K562 (cell line): Measurements from ENCODE around the gene HOXC11. TPM values are rescaled to one million over a fixed set of nuclear protein-coding genes. Genes with fewer than 3 reads are reported as not detected.

Source experiments
- ATAC-seq: fragments of 200-7000 bp; cut with Tn5 transposase; 3 replicates; pipeline ENCODE4 v1.9.1; 2020; ENCODE audit warnings: moderate library complexity
- BruUV-seq: library from RNA; stranded (reverse); fragments of 400-500 nt; replicated peaks from 2 replicates; lab custom pipeline; 2021; lab: Mats Ljungman, UMichigan
- CTCF ChIA-PET: fragments of 300-600 bp; formaldehyde crosslinking; extraction: SDS; loops from one replicate; lab custom pipeline; 2021; ENCODE audit warnings: low intra/inter-chr PET ratio; lab: Yijun Ruan, JAX
- POLR2A ChIA-PET: fragments of 300-600, 350-650 bp; sonication (Branson Sonifier 250); formaldehyde crosslinking; extraction: SDS; loops from one replicate; lab custom pipeline; 2021; ENCODE audit warnings: antibody characterized with exemption, inconsistent platforms; lab: Yijun Ruan, JAX
- DNase-seq, 4 experiments: peaks; one replicate each; pipeline versions ENCODE4 v3.0.0 to v3.0.0-alpha.2; 2011 to 2018; ENCODE audit warnings: low spot score in 3 of 4, mixed read lengths in 3 of 4; ENCODE audit errors: extremely low read depth in 1 of 4
- FAIRE-seq: peaks from 2 replicates; lab custom pipeline; 2011; peaks lifted over from hg19 to GRCh38; lab: Jason Lieb, UNC
- H2AFZ ChIP-seq: 2 replicates; pipeline ENCODE4 v1.6.0; 2011; ENCODE audit warnings: low read depth, low read length, control low read depth, inconsistent platforms
- H3K27ac ChIP-seq: fragments of 200-600 bp; 3 replicates; pipeline ENCODE4 v1.8.0; 2011; ENCODE audit warnings: low read depth, mild to moderate bottlenecking, control low read depth, inconsistent platforms, low read length, moderate library complexity, mixed read lengths; ENCODE audit errors: extremely low read depth
- H3K27me3 ChIP-seq, 2 experiments: fragments of 300-600 bp in 1 of 2; 2 replicates in 1 of 2; 3 replicates in 1 of 2; pipeline versions ENCODE4 v1.6.0 to v1.8.0; 2011; ENCODE audit warnings: inconsistent platforms in 2 of 2, low read length in 2 of 2, mild to moderate bottlenecking in 1 of 2, mixed read lengths in 1 of 2, moderate library complexity in 1 of 2; ENCODE audit not compliant: control insufficient read depth in 2 of 2, insufficient read depth in 2 of 2
- H3K36me3 ChIP-seq: fragments of 300-600 bp; 3 replicates; pipeline ENCODE4 v1.8.0; 2011; ENCODE audit warnings: mild to moderate bottlenecking, low read length, inconsistent platforms; ENCODE audit not compliant: control insufficient read depth, insufficient read depth
- H3K4me1 ChIP-seq, 2 experiments: fragments of 200-600 bp in 1 of 2; replicated peaks in 1 of 2; 2 replicates in 1 of 2; 3 replicates in 1 of 2; pipeline versions ENCODE4 v1.5.1 to v1.8.0; 2011; ENCODE audit warnings: inconsistent platforms in 2 of 2, low read length in 2 of 2, mild to moderate bottlenecking in 1 of 2, mixed read lengths in 1 of 2, moderate library complexity in 1 of 2; ENCODE audit not compliant: control insufficient read depth in 2 of 2, insufficient read depth in 2 of 2
- H3K4me2 ChIP-seq: 2 replicates; pipeline ENCODE4 v1.6.1; 2011; ENCODE audit warnings: low read length, control low read depth, inconsistent platforms, mixed read lengths; ENCODE audit not compliant: insufficient read depth
- H3K4me3 ChIP-seq: fragments of 200-600 bp; sonication (generic), shearing (Covaris generic); 2 replicates; pipeline ENCODE4 v1.5.1; 2016; ENCODE audit warnings: control low read depth, inconsistent platforms
- H3K79me2 ChIP-seq: fragments of 200-600 bp; 3 replicates; pipeline ENCODE4 v1.8.0; 2011; ENCODE audit warnings: low read length, inconsistent platforms; ENCODE audit not compliant: control insufficient read depth, insufficient read depth
- H3K9ac ChIP-seq, 2 experiments: 2 replicates each; pipeline versions ENCODE4 v1.6.0 to v1.6.1; 2011; ENCODE audit warnings: low read depth in 2 of 2, low read length in 2 of 2, control low read depth in 1 of 2, inconsistent platforms in 1 of 2, mild to moderate bottlenecking in 1 of 2, mixed read lengths in 1 of 2; ENCODE audit not compliant: insufficient read depth in 1 of 2
- H3K9me1 ChIP-seq: one replicate; pipeline ENCODE4 v1.6.0; 2011; ENCODE audit warnings: inconsistent platforms, mild to moderate bottlenecking, low read length, moderate library complexity; ENCODE audit not compliant: control insufficient read depth, insufficient read depth
- H3K9me3 ChIP-seq: replicated peaks from 2 replicates; pipeline ENCODE4 v1.5.1; 2011; ENCODE audit warnings: low read depth, low read length, inconsistent platforms; ENCODE audit not compliant: control insufficient read depth, insufficient read depth
- H4K20me1 ChIP-seq: replicated peaks from 2 replicates; pipeline ENCODE4 v1.6.1; 2011; ENCODE audit warnings: low read length, inconsistent platforms, mixed read lengths; ENCODE audit not compliant: control insufficient read depth, insufficient read depth
- AFF1 ChIP-seq, 2 experiments: fragments of 450-650 bp; IDR thresholded peaks; 2 replicates each; pipeline ENCODE4 v1.6.1; 2018; ENCODE audit warnings: mild to moderate bottlenecking in 2 of 2, low read depth in 1 of 2; ENCODE audit not compliant: partially characterized antibody in 2 of 2
- HMG20B ChIP-seq: fragments of 250-450 bp; sonication (Bioruptor Pico); IDR thresholded peaks from 2 replicates; pipeline ENCODE4 v1.5.0; 2021; ENCODE audit warnings: mild to moderate bottlenecking
- MAFF ChIP-seq: IDR thresholded peaks from 2 replicates; pipeline ENCODE4 v1.6.1; 2012; ENCODE audit warnings: low read length, improper control_type of control experiment
- NFIX ChIP-seq: fragments of 250-450 bp; sonication (Bioruptor Pico); IDR thresholded peaks from 2 replicates; pipeline ENCODE4 v1.4.0; 2020; ENCODE audit warnings: low read depth, mild to moderate bottlenecking, moderate library complexity
- ZBTB34 ChIP-seq: fragments of 250-450 bp; sonication (Bioruptor Pico); IDR thresholded peaks from 2 replicates; pipeline ENCODE4 v1.8.0; 2021; ENCODE audit warnings: mild to moderate bottlenecking, moderate library complexity
- ZNF407 ChIP-seq: fragments of 450-650 bp; IDR thresholded peaks from 2 replicates; pipeline ENCODE4 v1.6.1; 2016; ENCODE audit warnings: low read depth
- ZNF695 ChIP-seq: fragments of 450-650 bp; formaldehyde crosslinking; IDR thresholded peaks from 2 replicates; pipeline ENCODE4 v1.4.0; 2020; ENCODE audit warnings: mild to moderate bottlenecking, moderate library complexity
- WGBS: fragments of 100-300 bp; shearing (Covaris generic); methylation state at CpG from one replicate; pipeline ENCODE4 v1.1.6; 2016; ENCODE audit warnings: low coverage, mixed read lengths; ENCODE audit not compliant: insufficient coverage; ENCODE audit errors: missing lambda C conversion rate; 5-methylcytosine and 5-hydroxymethylcytosine counted together
- in situ Hi-C: fragments of 300-500 bp; cut with MboI; formaldehyde crosslinking; loops from 4 replicates; pipeline ENCODE4 v1.15.0; 2018; ENCODE audit warnings: inconsistent platforms, mixed read lengths
- intact Hi-C: fragments of 100-400 bp; cut with micrococcal nuclease; formaldehyde crosslinking; loops from 2 replicates; pipeline ENCODE4 v1.14.2; 2022
- polyA plus RNA-seq, 8 experiments: library from polyadenylated mRNA; depleted of rRNA in 4 of 8; stranded (reverse) in 5 of 8; unstranded in 3 of 8; fragments of >200 nt; fragmentation: Nextera tagmentation in 2 of 8; fragmentation: Illumina TruSeq in 1 of 8; extraction: Ambion mirVana in 2 of 8; extraction: Trizol in 1 of 8; gene quantifications; 2 replicates each; pipeline versions ENCODE4 v1.2.1 to v1.2.3, GENCODE V29; 2011 to 2014; ENCODE audit warnings: inconsistent platforms in 1 of 8, missing spikeins in 1 of 8
- total RNA-seq, 7 experiments: library from RNA; depleted of rRNA in 6 of 7; stranded (reverse); fragments of >200 nt in 6 of 7; fragmentation: Illumina TruSeq in 2 of 7; extraction: Trizol in 2 of 7; gene quantifications; 2 replicates each; pipeline versions ENCODE4 v1.2.1 to v1.2.3, GENCODE V29; 2011 to 2021; ENCODE audit warnings: low replicate concordance in 1 of 7

HOXC11 gene
- total and polyA plus RNA-seq, 9 of the 15 experiments (the other 6 are each of a cell fraction or from before 2014, with no cell fraction given), result not detected

- Histone ChIP-seq H3K4me2 (no peak overlapping the region), H3K9me1 (no peaks in the 10 kb centered on the region), H3K79me2 (no peaks in the 10 kb centered on the region; the same call in 2 of the 3 replicates), H4K20me1 (no peaks in the 10 kb centered on the region; the same call in 1 of the 2 replicates), H2AFZ (no peak overlapping the region), H3K4me3 (no peak overlapping the region), H3K4me1 (peaks cover 22 to 41% of the 10 kb centered on the region in 2 experiments), H3K36me3 (no peaks in the 10 kb centered on the region), H3K9me3 (no peaks in the 10 kb centered on the region), H3K27ac (no peak overlapping the region), H3K9ac (no peak overlapping the region), H3K27me3 (no peaks in the 10 kb centered on the region)
- CTCF ChIA-PET, result interaction anchor here (1.0 to 3.0 kb wide), 3 partner anchors 194 to 210 kb away, joined by 3 to 42 read pairs (median 30); no protein-coding TSS in a partner anchor
- in situ Hi-C loops (no loop called here), intact Hi-C loops (loop anchor here (2.0 kb wide), 1 partner anchor 25 kb away; the partner anchor contains the start of gene HOXC5)
- POLR2A ChIA-PET, result interaction anchor here (0.6 to 1.6 kb wide), 6 partner anchors 10 to 1823 kb away, joined by 3 to 8 read pairs (median 3); partner anchors contain the start of gene SMUG1
- no peak for FAIRE-seq
- WGBS, result 49% methylated on average over 2 of the region's 2 CpGs
- no TSS peak for BruUV-seq
- no peak for DNase-seq
- ATAC-seq, result no peak
- no peak for TF ChIP-seq HMG20B (CRISPR knock-in tag)
- TF ChIP-seq ZNF407, result no peak
- TF ChIP-seq ZBTB34, result no peak
- TF ChIP-seq NFIX, result no peak
- no peak for TF ChIP-seq AFF1 (IDR thresholded peaks at IDR 0.05; ENCODE audit: low read depth in 1 of 2, partially characterized antibody in 2 of 2)
- no peak for TF ChIP-seq MAFF
- TF ChIP-seq ZNF695 (CRISPR knock-in tag), result no peak
Measured at GRCh38 chr12:54007538-54008259, 34.8 kb downstream of the HOXC11 start.
